Skeletal muscle tissue (tissue), 4 donors: ENCODE data around the gene RIC8A. TPM values are rescaled to one million over a fixed set of nuclear protein-coding genes. Genes with fewer than 3 reads are reported as not detected.
"Not testable (repeated sequence)": the region's sequence is repeated elsewhere in the genome, so short reads cannot be mapped to it uniquely, and the experiment has no call there.

Source experiments
- H3K27ac ChIP-seq: one replicate; pipeline ENCODE4 v1.7.0; 2013; ENCODE audit warnings: mild to moderate bottlenecking, low read depth, low read length, inconsistent platforms
- H3K27me3 ChIP-seq, 3 donors: one replicate each; pipeline ENCODE4 v1.7.0; 2013; ENCODE audit warnings: low read length in 3 of 3; ENCODE audit not compliant: control insufficient read depth in 3 of 3, insufficient read depth in 3 of 3
- H3K36me3 ChIP-seq, 3 donors: one replicate each; pipeline ENCODE4 v1.7.0; 2013; ENCODE audit warnings: low read length in 3 of 3; ENCODE audit not compliant: control insufficient read depth in 3 of 3, insufficient read depth in 3 of 3
- H3K4me1 ChIP-seq, 3 donors: one replicate each; pipeline ENCODE4 v1.7.0; 2013; ENCODE audit warnings: low read length in 3 of 3, mild to moderate bottlenecking in 3 of 3; ENCODE audit not compliant: control insufficient read depth in 3 of 3, insufficient read depth in 3 of 3
- H3K4me3 ChIP-seq, 3 donors: one replicate each; pipeline ENCODE4 v1.7.0; 2013; ENCODE audit warnings: low read length in 3 of 3
- H3K9ac ChIP-seq, 3 donors: one replicate each; pipeline ENCODE4 v1.7.0; 2013; ENCODE audit warnings: low read length in 3 of 3, mild to moderate bottlenecking in 3 of 3, moderate library complexity in 2 of 3, low read depth in 1 of 3
- H3K9me3 ChIP-seq, 3 donors: one replicate each; pipeline ENCODE4 v1.7.0; 2013; ENCODE audit warnings: low read length in 3 of 3; ENCODE audit not compliant: control insufficient read depth in 3 of 3
- total RNA-seq: library from RNA; depleted of rRNA; stranded (reverse); fragments of >200 nt; gene quantifications from one replicate; pipeline ENCODE4 v1.2.3, GENCODE V29; 2014
- donor health status: Osteomylitis.

RIC8A gene
- total RNA-seq, 1 donor from 2014 or later = 87.7 TPM

DNA sequence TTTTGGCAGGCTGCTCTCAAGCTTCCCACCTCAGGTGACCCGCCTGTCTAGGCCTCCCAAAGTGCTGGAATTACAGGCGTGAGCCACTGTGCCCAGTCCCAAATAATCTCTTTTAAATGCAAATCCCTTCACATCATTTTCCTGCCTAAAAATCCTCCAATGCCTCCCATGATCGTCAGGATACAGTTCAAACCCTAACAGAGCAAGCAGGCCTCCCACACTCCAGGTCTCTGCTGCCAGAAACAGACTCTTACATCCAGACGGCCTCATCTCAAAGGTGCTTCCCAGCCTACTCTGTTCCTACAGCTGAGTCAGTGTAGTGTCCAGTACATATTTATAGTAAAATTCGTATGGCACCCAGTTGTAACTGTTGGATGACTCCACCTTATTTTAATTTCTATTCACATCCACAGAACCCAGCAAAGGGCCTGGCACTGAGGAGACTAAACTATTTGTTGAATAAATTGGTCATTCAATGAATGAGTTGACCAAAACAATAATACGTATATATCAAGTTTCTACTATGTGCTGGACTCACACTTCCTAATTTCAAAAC is 20.4 kb downstream of the RIC8A start:
- Histone ChIP-seq H3K27me3 (no peaks in the 10 kb centered on the region), H3K4me3 (no peak overlapping the region), H3K4me1 (peaks cover 0 to 7% (median 5%) of the 10 kb centered on the region in 3 donors), H3K27ac (no peak overlapping the region), H3K36me3 (peaks cover 13 to 17% (median 15%) of the 10 kb centered on the region in 3 donors), H3K9ac (no peak overlapping the region), H3K9me3 (no peaks in the 10 kb centered on the region)

DNA sequence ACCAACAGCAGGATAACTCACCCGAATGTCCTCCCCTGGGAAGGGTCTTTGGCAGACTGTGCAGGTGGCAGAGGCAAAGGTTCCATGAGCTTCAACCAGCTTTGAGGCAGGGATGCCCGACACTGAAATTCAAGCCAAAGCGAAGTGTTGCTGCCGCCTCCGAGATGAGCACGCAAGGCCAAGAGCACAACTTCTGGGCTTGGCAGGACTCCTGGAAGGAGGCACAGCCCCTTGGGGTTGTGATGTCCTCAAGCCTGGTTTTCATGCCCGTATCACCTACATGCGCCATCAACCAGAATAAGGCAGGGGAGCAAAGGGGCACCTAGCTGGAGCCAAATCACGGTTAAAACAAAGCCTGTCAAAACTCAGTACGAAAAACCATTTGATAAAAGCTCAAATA is 22.9 kb downstream of the RIC8A start:
- Histone ChIP-seq H3K4me1 (peaks cover 4 to 5% (median 4%) of the 10 kb centered on the region in 3 donors), H3K27ac (no peak overlapping the region), H3K36me3 (peaks cover 11 to 19% (median 14%) of the 10 kb centered on the region in 3 donors), H3K27me3 (no peaks in the 10 kb centered on the region), H3K9ac (no peak overlapping the region), H3K9me3 (no peaks in the 10 kb centered on the region), H3K4me3 (no peak overlapping the region)

DNA sequence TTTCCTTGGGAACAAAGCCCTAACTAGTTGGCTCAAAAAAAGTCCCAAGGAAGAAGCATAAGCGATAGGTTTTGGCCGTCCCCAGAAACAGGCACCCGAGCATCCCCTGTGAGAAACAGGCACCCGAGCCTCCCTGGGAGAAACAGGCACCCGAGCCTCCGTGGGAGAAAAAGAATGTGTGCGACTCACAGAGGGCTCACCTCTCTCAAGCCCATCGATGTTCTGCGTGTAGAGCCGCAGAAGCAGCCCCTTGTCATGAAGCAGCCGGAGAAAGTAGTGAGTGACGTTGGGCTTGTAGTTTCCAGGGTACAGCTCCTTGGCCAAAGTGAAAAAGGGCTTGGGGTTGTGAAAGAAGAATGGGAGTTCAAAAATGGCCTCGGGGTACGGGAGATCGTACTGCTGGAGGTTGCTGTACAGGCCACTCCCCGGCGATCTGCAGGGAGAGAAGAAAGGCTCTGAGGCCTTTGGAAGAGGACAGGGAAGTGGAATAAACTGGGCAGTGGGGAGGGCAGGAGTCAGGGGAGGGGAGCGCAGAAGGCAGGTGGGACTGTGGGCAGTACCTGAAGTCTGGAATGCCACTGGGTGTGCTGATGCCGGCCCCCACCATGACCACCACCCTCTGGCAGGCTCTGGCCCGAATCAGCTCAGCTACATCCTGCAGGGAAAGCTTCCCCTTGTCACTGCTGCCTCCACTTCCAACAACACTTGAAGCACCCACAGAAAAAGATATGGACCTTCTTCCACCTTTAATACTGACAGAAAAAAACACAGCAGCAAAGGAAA is 25.5 kb downstream of the RIC8A start:
- Histone ChIP-seq H3K27ac (no peak overlapping the region), H3K9ac (no peak overlapping the region), H3K27me3 (no peaks in the 10 kb centered on the region), H3K4me3 (no peak overlapping the region), H3K36me3 (peaks cover 7 to 15% (median 12%) of the 10 kb centered on the region in 3 donors), H3K9me3 (no peaks in the 10 kb centered on the region), H3K4me1 (peaks cover 14 to 19% (median 15%) of the 10 kb centered on the region in 3 donors)

DNA sequence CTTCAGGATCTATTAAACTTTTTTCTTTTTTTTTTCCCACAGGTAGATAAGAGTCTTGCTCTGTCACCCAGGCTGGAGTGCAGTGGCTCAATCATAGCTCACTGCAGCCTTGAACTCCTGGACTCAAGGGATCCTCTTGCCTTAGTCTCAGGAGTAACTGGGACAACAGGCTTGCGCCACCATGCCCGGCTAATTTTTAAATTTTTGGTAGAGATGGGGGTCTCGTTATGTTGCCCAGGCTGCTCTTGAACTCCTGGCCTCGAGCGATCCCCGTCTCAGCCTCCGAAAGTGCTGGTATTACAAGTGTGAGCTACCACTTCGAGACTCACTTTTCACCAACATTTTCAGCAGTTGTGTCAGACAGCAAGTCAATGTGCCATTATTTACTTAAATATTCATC is 27.7 kb downstream of the RIC8A start:
- no peaks in the 10 kb centered on the region for H3K27me3 ChIP-seq
- peaks cover 19 to 24% (median 23%) of the 10 kb centered on the region in 3 donors for H3K4me1 ChIP-seq
- peak overlapping the region; percentile 97 to 99 (median 97) for H3K4me3 ChIP-seq
- H3K9me3 ChIP-seq = no peaks in the 10 kb centered on the region
- H3K36me3 ChIP-seq = peaks cover 12 to 18% (median 14%) of the 10 kb centered on the region in 3 donors
- no peak overlapping the region for H3K27ac ChIP-seq
- H3K9ac ChIP-seq = peak overlapping the region; percentile 91 to 97 (median 96)

DNA sequence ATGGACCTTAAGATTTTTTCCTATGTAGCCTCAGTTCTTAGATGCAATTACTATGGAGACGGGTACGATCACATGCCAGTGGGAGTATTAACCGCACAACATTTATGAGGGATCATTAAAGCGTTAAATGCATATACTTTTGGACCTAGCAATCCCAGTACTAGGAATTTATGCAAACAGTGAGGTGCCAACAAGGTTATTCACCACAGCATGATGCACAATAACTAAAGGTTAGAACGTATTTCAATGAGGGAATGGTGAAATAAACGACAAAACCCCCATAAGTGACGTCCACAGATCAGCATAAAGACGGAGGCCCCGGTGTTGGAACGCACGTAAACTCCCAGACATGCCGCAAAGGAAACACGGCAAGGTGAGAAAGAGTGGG is 28.1 kb downstream of the RIC8A start:
- H3K9me3 ChIP-seq = no peaks in the 10 kb centered on the region

DNA sequence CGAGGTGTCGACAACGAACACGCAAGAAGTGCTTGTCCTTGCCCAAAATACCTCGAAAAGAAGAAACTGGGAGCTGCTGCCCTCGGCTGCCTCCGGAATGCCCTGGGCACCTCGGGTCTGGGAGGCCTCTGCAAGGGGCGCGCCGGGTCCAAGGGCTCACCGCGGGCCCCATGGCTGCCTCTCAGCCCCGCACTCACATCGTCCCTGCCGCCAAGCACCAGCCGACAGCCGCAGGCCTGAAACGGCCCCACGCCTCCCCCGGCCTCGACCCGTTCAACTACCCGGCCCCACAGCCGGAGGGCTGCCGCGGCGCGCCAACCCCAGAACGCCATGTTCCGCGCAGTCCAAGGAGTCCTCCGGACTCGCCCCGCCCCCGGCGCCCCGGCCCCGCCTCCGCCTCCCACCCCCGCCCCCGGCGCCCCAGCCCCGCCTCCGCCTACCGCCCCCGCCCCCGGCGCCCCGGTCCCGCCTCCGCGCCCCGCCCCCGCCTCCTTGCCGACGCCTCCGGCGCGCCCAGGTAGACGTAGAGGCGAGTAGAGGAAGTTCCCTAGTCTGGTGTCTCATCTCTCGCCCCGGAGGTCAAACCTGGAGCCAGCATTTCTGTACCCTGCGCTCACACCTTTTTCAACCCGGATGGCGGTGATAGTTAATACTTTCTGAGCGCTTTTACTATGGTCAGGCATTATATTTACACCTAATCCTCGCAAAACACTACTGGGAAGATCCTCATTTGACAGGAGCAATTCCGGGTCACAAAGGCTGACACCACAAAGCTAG is 28.7 kb downstream of the RIC8A start, which contains the start of gene SIRT3:
TSS of gene SIRT3 (minus strand) at position 346 of the 777 bp plus-strand sequence. CDS start at position 332, 14 bp downstream.
- Histone ChIP-seq H3K9ac (peak within 1 kb of the TSS; percentile 94 to 97 (median 96)), H3K4me3 (peak within 1 kb of the TSS; percentile 97 to 100 (median 99)), H3K36me3 (peaks cover 10 to 20% (median 15%) of the 10 kb centered on the region in 3 donors), H3K9me3 (no peaks in the 10 kb centered on the region), H3K27me3 (no peaks in the 10 kb centered on the region), H3K4me1 (peaks cover 21 to 28% (median 25%) of the 10 kb centered on the region in 3 donors), H3K27ac (peak within 1 kb of the TSS; percentile 96)

More for the DNA sequence above, 28.1 kb downstream of the RIC8A start:
- Histone ChIP-seq H3K36me3 (peaks cover 10 to 17% (median 14%) of the 10 kb centered on the region in 3 donors), H3K27me3 (no peaks in the 10 kb centered on the region), H3K4me3 (peak overlapping the region; percentile 97 to 99 (median 97)), H3K9ac (peak overlapping the region; percentile 91 to 97 (median 96)), H3K27ac (peak overlapping the region; percentile 96), H3K4me1 (peaks cover 19 to 24% (median 23%) of the 10 kb centered on the region in 3 donors)

DNA sequence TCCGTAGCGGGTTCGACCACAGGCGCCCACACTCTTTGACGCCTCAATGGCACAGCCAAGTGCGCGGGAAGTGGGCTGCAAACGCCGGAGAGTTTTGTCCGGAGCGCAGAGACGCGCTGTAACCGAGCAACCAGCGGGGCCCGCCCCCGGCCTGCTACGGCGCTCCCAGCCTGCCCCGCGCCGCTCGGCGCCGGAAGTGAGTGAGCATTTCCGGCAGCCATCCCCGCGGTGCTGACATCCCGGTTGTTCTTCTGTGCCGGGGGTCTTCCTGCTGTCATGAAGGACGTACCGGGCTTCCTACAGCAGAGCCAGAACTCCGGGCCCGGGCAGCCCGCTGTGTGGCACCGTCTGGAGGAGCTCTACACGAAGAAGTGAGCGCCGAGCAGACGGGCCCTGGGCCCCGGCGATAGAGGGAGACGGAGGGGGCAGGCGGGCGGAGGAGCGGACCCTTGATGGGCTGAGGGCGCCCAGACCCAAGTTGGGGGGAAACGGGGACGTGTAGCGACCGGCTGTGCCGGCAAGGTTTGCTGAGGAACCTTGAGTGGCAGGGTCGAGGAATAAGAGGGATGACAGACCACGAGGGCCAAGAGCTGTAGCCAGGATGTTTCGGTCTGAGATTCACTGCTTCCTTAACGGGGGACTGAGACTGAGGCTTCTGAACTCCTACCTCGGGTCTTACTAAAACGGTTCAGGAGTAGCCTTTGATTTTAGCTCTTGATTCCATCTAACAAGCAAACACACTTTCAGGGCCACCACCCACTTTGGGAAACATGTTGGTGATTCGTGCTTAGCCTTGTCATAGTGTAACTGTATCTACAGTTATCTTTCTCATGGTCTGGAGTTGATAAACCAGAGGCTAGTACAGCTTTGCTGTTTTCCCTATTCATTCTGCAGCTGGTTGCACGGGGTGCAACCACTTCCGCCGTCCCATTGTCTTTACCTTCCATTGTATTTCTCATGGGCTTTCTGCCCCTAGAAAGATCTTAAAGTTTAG is 29.6 kb downstream of the RIC8A start, which contains the start of gene PSMD13:
TSS of gene PSMD13 (plus strand) at position 203 of the 994 bp plus-strand sequence. CDS start at position 277, 74 bp downstream.
- H3K4me1 ChIP-seq = peaks cover 29 to 37% (median 34%) of the 10 kb centered on the region in 3 donors
- H3K27me3 ChIP-seq = no peaks in the 10 kb centered on the region
- peaks cover 14 to 24% (median 23%) of the 10 kb centered on the region in 3 donors for H3K36me3 ChIP-seq
- peak within 1 kb of the TSS; percentile 96 for H3K27ac ChIP-seq
- H3K4me3 ChIP-seq = peak within 1 kb of the TSS; percentile 97 to 100 (median 99)
- no peaks in the 10 kb centered on the region for H3K9me3 ChIP-seq
- H3K9ac ChIP-seq = peak within 1 kb of the TSS; percentile 94 to 97 (median 96)

DNA sequence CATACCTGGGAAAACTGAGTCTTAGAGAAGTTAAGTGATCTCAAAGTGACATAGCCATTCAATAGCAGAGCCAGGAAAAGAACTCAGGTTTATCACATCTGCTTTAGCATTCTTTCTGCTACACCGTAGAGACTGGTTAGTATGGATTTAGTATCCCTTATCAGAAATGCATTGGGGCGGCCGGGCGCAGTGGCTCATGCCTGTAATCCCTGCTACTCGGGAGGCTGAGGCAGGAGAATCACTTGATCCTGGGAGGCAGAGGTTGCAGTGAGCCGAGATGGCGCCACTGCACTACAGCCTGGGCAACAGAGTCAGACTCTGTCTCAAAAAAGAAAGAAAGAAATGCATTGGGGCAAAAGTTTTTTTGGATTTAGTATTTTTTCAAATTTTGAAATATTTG is 30.8 kb downstream of the RIC8A start:
- Histone ChIP-seq H3K4me3 (peak overlapping the region in 1 of 3 donors; percentile 10), H3K4me1 (peaks cover 31 to 38% (median 36%) of the 10 kb centered on the region in 3 donors), H3K36me3 (peaks cover 11 to 25% (median 20%) of the 10 kb centered on the region in 3 donors)
- H3K27ac ChIP-seq, H3K9me3 ChIP-seq, H3K9ac ChIP-seq, H3K27me3 ChIP-seq: not testable (repeated sequence)

DNA sequence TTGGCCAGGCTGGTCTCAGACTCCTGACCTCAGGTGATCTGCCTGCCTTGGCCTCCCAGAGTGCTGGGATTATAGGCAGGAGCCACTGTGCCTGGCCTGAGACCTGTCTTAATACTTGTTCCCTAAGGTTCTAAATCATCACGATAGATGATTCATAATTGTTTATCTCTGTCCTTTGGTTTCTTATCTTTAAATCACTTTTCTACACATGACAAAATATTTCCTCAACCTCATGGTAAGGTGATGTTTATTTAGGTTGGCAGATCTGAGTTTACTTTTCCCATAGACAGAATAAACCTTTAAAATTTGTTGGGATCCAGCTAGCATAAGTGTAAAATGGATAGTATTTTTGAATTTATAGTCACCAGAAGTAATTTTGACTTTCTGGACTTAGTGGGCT is 32.8 kb downstream of the RIC8A start:
- Histone ChIP-seq H3K27me3 (no peaks in the 10 kb centered on the region), H3K27ac (no peak overlapping the region), H3K9ac (no peak overlapping the region), H3K9me3 (no peaks in the 10 kb centered on the region), H3K4me3 (no peak overlapping the region), H3K4me1 (peaks cover 29 to 35% (median 32%) of the 10 kb centered on the region in 3 donors), H3K36me3 (peaks cover 25 to 40% (median 32%) of the 10 kb centered on the region in 3 donors)
